AG20443 (cell line): ENCODE measurements around the gene CDCP2.
A peak's percentile ranks its signal among the peaks of the same experiment; 100 is the strongest.

Experiments used
- DNase-seq: peaks from one replicate; pipeline ENCODE4 v3.0.0; 2012; ENCODE audit warnings: low spot score, mixed read lengths

The CDCP2 gene

GRCh38 chr1:54152696-54153095 lies at the start of gene CDCP2:
Gene CDCP2, minus strand, starts transcription at chr1:54153000. Its CDS starts 78 bp downstream, at chr1:54152922.
- no peak for DNase-seq

GRCh38 chr1:54200519-54200997 lies 47.8 kb upstream of the CDCP2 start:
- peak; percentile 27 for DNase-seq

- DNase-seq, result peak; percentile 98
Measured at GRCh38 chr1:54199765-54200518, 47.1 kb upstream of the CDCP2 start, which contains the start of the genes CYB5RL and MRPL37. Gene CYB5RL, minus strand, starts transcription at chr1:54200030. Its CDS starts 4,414 bp downstream, at chr1:54195616. Gene MRPL37, plus strand, starts transcription at chr1:54200167. Its CDS starts 77 bp downstream, at chr1:54200244.

- peak; percentile 43 for DNase-seq
Measured at GRCh38 chr1:54199151-54199764, 46.5 kb upstream of the CDCP2 start.

- no peak for DNase-seq
Measured at GRCh38 chr1:54193453-54193852, 40.7 kb upstream of the CDCP2 start.

- no peak for DNase-seq
Measured at GRCh38 chr1:54191525-54191924, 38.7 kb upstream of the CDCP2 start.

GRCh38 chr1:54190526-54190925 lies 37.7 kb upstream of the CDCP2 start:
- no peak for DNase-seq

- DNase-seq, result no peak
Measured at GRCh38 chr1:54188291-54188690, 35.5 kb upstream of the CDCP2 start.

GRCh38 chr1:54186056-54186455 lies 33.3 kb upstream of the CDCP2 start:
- DNase-seq, result no peak

- DNase-seq, result no peak
Measured at GRCh38 chr1:54180701-54181360, 28.0 kb upstream of the CDCP2 start.

GRCh38 chr1:54178296-54179070 lies 25.7 kb upstream of the CDCP2 start:
- no peak for DNase-seq

- DNase-seq, result no peak
Measured at GRCh38 chr1:54177726-54178125, 24.9 kb upstream of the CDCP2 start.

- no peak for DNase-seq
Measured at GRCh38 chr1:54176621-54177327, 24.0 kb upstream of the CDCP2 start.

- DNase-seq, result no peak
Measured at GRCh38 chr1:54174106-54174505, 21.3 kb upstream of the CDCP2 start.

- DNase-seq, result no peak
Measured at GRCh38 chr1:54173681-54174080, 20.9 kb upstream of the CDCP2 start.

- DNase-seq, result no peak
Measured at GRCh38 chr1:54172614-54173599, 20.1 kb upstream of the CDCP2 start.

GRCh38 chr1:54171606-54172005 lies 18.8 kb upstream of the CDCP2 start:
- DNase-seq, result no peak

GRCh38 chr1:54171016-54171415 lies 18.2 kb upstream of the CDCP2 start:
- no peak for DNase-seq

GRCh38 chr1:54169068-54169467 lies 16.3 kb upstream of the CDCP2 start:
- DNase-seq, result no peak
